ENCODE results near the gene RNF149. TPM values are rescaled to one million over a fixed set of nuclear protein-coding genes. Genes with fewer than 3 reads are reported as not detected.

Gene RNF149
- total RNA-seq, 1 experiment from 2014 or later = 40.2 TPM

- Histone ChIP-seq H3K4me1 (ENCODE audit: control insufficient read depth in 1 of 2, insufficient read depth in 2 of 2, low read length in 2 of 2) (no peaks in the 10 kb centered on the region), H3K36me3 (ENCODE audit: control insufficient read depth in 1 of 2, insufficient read depth in 2 of 2, low read length in 2 of 2) (peaks cover 3 to 11% of the 10 kb centered on the region in 2 experiments; a peak in 3 of 4 replicates), H3K9ac (ENCODE audit: low read length) (no peak overlapping the region), H2AFZ (ENCODE audit: low read depth, low read length, poor library complexity, severe bottlenecking) (no peak overlapping the region), H3K27ac (ENCODE audit: low read depth, low read length) (no peak overlapping the region), H3K79me2 (ENCODE audit: insufficient read depth, low read length) (peaks cover 99% of the 10 kb centered on the region), H3K9me2 (ENCODE audit: insufficient read depth) (no peaks in the 10 kb centered on the region), H3K27me3 (ENCODE audit: insufficient read depth, low read length) (no peaks in the 10 kb centered on the region), H3K9me3 (ENCODE audit: control insufficient read depth in 1 of 2, insufficient read depth in 1 of 2, low read depth in 1 of 2, low read length in 2 of 2) (no peaks in the 10 kb centered on the region), H4K20me1 (ENCODE audit: insufficient read depth) (no peaks in the 10 kb centered on the region), H3K4me2 (ENCODE audit: low read length) (no peak overlapping the region), H3K4me3 (replicated peaks in 1 of 2; ENCODE audit: low read depth in 1 of 2, low read length in 2 of 2) (no peak overlapping the region)
- ChIA-PET RAD21 (ENCODE audit: low non-redundant PET in 1 of 2, low total read pairs in 2 of 2, uncharacterized antibody in 2 of 2, unreplicated experiment in 2 of 2) (no interaction called here), CTCF (no interaction called here), POLR2A (interaction anchor here (2.3 kb wide), 1 partner anchor 9 kb away, joined by 9 read pairs; the partner anchor contains the start of gene RNF149)
- DNase-seq (ENCODE audit: low read depth, low spot score) = no peak
- no peak for ATAC-seq
- BruUV-seq (replicated peaks) = no TSS peak
- intact Hi-C loops (cut with micrococcal nuclease) = no loop called here
- no peak for TF ChIP-seq FOSL1 (IDR thresholded peaks at IDR 0.05; ENCODE audit: low read depth)
- no peak for TF ChIP-seq ZBTB33 (IDR thresholded peaks at IDR 0.05; ENCODE audit: extremely low read depth, insufficient replicate concordance, low read length)
- TF ChIP-seq YY1 (IDR thresholded peaks at IDR 0.05; ENCODE audit: extremely low read depth, insufficient replicate concordance, low read depth, low read length) = no peak
- no peak for TF ChIP-seq EGR1 (IDR thresholded peaks at IDR 0.05; ENCODE audit: low read depth)
- TF ChIP-seq, protein P1, sequence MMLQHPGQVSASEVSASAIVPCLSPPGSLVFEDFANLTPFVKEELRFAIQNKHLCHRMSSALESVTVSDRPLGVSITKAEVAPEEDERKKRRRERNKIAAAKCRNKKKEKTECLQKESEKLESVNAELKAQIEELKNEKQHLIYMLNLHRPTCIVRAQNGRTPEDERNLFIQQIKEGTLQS (IDR thresholded peaks at IDR 0.05) = no peak
- TF ChIP-seq EZH2 (IDR thresholded peaks at IDR 0.05) = no peak
- no peak for TF ChIP-seq CTCF (IDR thresholded peaks at IDR 0.05 in 2 of 3, conservative IDR thresholded peaks at IDR 0.05 in 1 of 3; ENCODE audit: borderline replicate concordance in 1 of 3, insufficient read depth in 1 of 3, low read depth in 2 of 3, low read length in 2 of 3)
- TF ChIP-seq JUND (IDR thresholded peaks at IDR 0.05) = no peak
- TF ChIP-seq RAD21 (IDR thresholded peaks at IDR 0.05; ENCODE audit: low read depth) = no peak
- no peak for TF ChIP-seq CEBPB (IDR thresholded peaks at IDR 0.05; ENCODE audit: low read depth)
- no peak for TF ChIP-seq SP1 (IDR thresholded peaks at IDR 0.05; ENCODE audit: low read depth)
- TF ChIP-seq, protein P2, sequence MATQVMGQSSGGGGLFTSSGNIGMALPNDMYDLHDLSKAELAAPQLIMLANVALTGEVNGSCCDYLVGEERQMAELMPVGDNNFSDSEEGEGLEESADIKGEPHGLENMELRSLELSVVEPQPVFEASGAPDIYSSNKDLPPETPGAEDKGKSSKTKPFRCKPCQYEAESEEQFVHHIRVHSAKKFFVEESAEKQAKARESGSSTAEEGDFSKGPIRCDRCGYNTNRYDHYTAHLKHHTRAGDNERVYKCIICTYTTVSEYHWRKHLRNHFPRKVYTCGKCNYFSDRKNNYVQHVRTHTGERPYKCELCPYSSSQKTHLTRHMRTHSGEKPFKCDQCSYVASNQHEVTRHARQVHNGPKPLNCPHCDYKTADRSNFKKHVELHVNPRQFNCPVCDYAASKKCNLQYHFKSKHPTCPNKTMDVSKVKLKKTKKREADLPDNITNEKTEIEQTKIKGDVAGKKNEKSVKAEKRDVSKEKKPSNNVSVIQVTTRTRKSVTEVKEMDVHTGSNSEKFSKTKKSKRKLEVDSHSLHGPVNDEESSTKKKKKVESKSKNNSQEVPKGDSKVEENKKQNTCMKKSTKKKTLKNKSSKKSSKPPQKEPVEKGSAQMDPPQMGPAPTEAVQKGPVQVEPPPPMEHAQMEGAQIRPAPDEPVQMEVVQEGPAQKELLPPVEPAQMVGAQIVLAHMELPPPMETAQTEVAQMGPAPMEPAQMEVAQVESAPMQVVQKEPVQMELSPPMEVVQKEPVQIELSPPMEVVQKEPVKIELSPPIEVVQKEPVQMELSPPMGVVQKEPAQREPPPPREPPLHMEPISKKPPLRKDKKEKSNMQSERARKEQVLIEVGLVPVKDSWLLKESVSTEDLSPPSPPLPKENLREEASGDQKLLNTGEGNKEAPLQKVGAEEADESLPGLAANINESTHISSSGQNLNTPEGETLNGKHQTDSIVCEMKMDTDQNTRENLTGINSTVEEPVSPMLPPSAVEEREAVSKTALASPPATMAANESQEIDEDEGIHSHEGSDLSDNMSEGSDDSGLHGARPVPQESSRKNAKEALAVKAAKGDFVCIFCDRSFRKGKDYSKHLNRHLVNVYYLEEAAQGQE (IDR thresholded peaks at IDR 0.05; ENCODE audit: low read depth) = no peak
- no peak for TF ChIP-seq CBX3 (IDR thresholded peaks at IDR 0.05; ENCODE audit: low read depth)
- no peak for TF ChIP-seq SRF (IDR thresholded peaks at IDR 0.05; ENCODE audit: low read depth)
- TF ChIP-seq TCF7L2 (IDR thresholded peaks at IDR 0.05; ENCODE audit: borderline replicate concordance, extremely low read depth, insufficient read depth, insufficient read length) = no peak
- no peak for TF ChIP-seq SIN3A (IDR thresholded peaks at IDR 0.05; ENCODE audit: low read depth)
Measured at GRCh38 chr2:101299604-101300003, 8.9 kb downstream of the RNF149 start.

All from HCT116 (cell line).